HG03469 (cell line): ENCODE data around the gene RIBC2.
"Not testable (repeated sequence)": the region's sequence is repeated elsewhere in the genome, so short reads cannot be mapped to it uniquely, and the experiment has no call there.

Experiments
- ATAC-seq: cut with Tn5 transposase; IDR thresholded peaks from one replicate; pipeline ENCODE4 v1.9.1; 2021; ENCODE audit warnings: mild to moderate bottlenecking, moderate library complexity, moderate number of reproducible peaks; ENCODE audit not compliant: unreplicated experiment

The RIBC2 gene

DNA sequence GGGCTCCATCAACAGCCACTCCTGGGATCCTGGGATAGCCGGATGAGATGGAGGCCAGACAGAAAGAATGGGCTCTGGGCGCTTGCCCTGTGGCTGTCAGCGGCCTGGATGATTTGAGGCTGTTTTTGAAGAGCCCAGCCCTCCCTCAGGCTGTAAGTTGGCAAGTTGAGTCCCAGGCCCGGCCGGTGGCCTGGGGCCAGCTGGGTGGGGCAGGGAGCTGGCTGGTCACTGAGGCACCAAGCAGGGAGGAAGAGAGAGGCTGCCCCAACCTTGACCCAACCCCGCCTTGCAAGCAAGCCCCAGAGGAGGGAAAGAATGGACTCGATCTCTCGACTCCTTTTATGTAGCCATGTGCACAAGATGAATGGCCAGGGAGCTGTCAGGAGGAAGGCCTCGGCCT is 34.9 kb downstream of the RIBC2 start:
- no peak for ATAC-seq

DNA sequence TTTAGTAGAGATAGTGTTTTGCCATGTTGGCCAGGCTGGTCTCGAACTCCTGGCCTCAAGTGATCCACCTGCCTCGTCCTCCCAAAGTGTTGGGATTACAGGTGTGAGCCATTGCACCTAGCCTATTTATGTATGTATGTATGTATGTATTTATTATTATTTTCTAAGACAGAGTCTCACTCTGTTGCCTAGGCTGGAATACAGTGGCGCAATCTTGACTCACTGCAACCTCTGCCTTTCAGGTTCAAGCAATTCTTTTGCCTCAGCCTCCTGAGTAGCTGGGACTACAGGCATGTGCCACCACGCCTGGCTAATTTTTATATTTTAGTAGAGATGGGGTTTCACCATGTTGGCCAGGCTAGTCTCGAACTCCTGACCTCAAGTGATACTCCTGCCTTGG is 35.9 kb downstream of the RIBC2 start:
- not testable (repeated sequence) for ATAC-seq

DNA sequence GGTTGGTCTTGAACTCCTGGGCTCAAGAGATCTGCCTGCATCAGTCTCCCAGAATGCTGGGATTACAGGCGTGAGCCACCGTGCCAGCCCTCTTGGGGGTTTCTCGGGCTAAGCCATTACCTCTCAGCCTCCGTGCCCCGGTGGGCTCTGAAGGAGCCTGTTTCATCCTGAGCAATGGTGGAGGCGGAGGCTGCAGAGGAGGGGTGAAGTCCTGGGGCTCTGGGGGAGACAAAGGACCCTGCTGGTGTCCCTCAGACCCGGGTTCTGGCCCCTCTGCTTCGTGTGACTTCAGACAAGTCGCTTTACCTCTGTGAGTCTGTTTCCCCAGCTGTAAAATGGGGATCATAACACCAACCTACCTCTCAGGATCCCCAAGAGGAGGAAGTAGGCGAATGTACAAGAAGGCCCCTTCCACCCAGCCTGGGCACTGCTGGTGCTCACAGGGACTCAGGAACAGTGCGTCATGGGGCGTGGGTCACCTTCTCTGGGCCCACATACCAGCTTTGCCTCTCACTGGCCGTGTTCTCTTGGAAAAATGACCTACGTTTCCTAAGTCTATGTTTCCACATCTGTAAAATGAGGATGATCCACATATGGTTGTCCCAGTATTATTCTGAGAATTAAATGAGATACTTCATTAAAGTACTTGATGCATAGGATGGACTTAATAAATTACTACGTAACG is 36.8 kb downstream of the RIBC2 start:
- ATAC-seq: no peak

DNA sequence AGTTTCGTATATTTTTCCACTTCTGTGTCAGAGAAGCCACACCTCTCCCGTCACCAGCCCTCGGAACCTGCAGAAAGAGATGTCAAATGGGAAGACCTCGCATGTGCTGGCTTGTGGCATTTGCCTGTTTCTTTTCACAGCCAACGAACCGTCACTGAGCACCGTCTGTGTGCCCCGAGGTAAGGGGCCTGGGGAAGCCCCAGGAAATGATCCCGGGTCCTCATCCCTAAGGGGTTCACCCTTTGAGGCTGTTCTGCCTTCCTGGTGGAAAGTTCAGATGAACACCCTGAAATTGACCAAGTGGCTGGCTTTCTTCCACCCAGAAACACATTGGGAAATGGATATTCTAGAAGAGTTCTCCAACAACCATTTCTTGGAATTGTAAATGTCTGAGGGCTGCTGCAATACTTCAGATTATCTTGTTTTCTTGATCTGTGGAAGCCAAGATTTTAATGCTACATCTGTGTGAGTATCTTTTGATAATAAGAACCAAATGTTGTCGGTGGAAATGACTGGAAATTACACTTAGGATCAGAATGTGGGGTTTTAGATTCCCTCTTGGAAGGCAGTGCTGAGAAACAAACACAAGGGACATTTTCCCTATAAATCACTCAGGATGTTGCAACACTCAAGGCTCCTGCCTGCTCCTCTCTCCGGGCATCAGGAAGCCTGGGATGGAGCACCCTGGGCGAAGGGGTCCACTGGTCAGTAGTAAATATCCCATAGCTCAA is 37.6 kb downstream of the RIBC2 start:
- no peak for ATAC-seq

DNA sequence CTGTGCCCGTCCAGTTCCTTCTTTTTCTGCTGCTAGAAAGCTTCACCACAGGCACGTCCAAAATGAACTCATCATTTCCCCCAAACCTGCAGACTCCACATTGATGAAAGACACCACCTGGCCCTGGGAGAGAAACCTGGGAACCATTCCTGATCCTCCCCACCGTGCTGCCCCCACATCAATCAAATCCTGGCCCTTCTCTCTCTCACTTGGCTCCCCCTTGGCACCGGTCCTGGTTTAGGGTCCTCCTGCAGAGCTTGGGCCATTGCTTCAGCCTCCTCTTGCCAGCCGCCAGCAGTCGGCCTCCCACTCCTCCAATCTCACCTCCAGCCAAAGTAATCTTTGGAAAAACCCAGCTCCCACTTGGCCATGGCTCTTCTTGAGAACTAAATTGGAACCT is 38.5 kb downstream of the RIBC2 start:
- no peak for ATAC-seq

DNA sequence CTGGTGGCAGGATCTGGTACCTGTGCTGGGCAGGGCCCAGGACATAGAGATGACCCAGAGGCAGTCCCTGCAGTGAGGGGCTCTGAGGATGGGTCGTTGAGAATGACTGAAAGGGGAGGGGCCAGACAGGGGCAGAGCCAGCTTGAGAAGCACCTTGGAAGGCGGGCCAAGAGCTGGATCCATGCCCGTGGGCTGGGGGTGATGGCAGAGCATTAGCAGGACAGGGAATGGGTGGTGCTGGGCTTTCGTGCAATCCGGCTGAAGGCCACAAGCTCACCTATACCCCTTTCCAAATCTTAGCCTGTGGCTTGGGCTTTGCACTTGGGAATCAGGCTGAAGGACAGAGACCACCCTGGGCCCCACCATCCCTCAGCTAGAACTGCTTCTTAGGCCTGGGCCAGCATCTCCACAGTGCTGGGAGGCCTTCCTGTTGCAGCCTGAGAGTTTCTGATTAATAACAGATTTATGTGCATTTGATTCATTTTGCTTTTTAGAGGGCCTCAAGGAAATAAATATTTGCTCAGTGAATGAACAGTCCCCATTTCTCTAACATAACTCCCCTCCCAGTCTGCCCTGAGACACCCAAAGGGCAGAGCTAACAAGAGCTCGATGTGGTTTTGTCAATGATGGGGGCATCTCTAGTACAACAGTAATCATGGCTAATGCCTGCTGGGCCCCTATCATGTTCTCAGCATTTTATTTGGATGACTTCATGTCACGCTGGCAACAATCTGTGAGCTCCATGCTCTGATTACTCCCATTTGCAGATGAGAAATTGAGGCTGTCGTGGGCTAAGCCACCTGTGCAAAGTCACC is 39.3 kb downstream of the RIBC2 start:
- no peak for ATAC-seq

DNA sequence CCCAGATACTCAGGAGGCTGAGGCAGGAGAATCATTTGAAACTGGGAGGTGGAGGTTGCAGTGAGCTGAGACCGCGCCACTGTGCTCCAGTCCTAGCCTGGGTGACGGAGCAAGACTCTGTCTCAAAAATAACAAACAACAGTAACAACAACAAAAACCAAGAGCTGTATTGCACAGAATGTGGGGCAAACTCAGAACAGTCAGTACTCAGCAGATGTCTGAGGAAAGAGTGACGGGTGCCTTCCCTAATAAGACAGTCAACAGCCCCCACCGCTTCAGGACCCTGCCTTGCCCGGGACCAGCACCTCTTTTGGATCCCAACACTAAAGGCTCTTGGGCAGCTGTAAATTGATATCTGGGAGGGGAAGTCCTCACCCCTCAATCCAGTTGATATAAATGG is 40.3 kb downstream of the RIBC2 start:
- no peak for ATAC-seq

DNA sequence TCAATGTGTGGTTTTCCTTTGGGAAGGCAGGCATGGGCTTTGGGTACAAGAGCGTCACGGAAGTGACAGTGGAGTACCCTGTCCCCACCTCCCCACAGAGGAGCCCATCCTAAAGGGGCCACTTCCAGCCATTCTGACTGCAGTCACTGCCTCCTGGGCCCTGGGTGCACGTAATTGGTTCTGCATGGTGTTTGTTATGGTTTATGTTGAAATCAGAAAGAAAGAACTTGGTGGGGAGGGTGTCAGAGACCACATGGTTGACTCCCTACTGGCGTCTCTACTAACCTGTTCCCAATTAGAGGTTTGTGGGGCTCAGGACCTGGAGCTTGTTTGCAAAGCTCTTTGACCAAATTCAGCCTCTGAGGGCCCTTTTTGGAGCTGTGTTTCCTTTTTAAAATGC is 40.8 kb downstream of the RIBC2 start:
- ATAC-seq: no peak

DNA sequence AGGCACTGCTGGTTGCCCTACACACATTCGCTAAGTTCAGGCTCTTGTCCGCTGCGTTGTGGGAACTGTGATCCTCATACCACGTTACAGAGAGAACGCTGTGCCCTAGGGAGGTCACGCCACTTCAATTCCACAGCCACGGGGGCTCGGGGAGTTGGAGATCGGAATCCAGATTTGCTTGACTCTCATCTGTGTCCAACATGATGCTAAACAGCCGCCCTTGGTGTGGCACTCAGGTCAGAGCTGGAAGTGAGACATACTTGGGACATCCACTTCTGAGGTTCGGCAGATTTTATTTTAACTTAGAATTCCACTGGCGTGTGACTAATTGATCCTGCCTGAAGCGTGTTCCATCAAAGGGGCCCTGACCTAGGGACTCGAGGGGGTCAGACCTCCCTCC is 41.7 kb downstream of the RIBC2 start:
- ATAC-seq: no peak

DNA sequence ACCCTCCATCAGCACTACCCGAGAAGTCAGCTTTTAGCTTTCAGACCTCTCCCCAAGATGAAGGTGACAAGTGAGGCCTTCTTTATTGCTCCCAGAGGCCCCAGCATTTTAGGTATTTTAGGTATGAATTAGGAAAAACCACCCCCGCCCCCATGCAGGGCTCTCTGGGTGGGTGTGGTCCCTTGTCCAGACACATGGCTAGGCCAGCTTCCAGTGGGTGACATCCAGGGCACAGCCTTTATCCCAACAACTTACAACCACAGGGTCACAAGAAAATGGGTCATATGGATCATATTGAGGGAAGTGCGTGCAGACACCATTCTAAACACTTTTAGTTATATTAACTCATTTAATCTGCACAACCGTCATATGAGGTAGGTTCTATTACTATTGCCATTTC is 42.1 kb downstream of the RIBC2 start:
- ATAC-seq: no peak

DNA sequence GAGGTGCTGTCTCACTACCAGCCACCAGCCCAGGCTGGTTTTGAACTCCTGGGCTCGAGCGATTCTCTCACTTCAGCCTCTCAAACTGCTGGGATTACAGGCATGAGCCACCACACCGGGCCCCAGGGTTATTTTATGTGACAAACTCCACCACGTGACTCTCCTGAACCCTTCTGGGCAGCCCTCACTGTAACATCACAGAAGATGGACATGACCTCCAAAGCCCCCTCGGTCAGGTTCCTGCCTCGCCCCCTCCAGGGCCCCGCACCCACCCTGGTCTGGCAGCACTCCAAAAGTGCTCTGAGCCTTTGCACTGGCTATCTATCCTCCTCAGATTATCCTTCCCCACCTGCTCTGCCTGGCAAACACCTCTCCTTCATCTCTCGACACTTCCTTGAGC is 43.3 kb downstream of the RIBC2 start:
- ATAC-seq: no peak

DNA sequence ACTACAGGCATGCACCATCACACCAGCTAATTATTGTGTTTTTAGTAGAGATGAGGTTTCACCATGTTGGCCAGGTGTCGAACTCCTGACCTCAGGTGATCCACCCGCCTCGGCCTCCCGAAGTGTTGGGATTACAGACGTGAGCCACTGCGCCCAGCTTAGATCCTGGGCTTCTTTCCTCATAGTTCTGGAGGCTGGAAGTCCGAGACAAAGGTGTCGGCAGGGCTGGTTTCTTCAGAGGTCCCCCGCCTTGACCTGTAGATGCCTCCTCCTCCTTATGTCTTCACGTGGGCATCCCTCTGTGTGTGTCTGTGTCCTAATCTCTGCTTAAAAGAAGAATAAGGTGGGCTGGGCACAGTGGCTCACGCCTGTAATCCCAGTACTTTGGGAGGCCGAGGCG is 45.0 kb downstream of the RIBC2 start:
- no peak for ATAC-seq

DNA sequence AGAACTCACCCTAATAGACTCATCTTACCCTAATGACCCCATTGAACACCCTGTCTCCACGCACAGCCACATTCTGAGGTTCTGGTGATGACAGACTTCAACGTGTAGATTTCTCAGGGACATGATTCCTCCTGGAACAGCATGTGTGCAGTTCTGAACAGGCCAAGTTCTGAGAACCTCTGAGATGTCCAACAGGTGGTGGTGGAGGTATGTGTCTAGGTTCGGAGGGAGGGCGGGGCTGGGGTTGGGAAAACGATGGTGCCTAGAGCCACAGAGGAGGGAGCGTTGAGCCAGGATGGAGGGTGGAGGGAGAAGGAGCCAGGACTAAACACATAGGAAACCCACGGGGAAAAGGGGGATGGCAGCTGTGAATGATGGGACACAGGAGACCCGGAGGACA is 45.7 kb downstream of the RIBC2 start:
- no peak for ATAC-seq

DNA sequence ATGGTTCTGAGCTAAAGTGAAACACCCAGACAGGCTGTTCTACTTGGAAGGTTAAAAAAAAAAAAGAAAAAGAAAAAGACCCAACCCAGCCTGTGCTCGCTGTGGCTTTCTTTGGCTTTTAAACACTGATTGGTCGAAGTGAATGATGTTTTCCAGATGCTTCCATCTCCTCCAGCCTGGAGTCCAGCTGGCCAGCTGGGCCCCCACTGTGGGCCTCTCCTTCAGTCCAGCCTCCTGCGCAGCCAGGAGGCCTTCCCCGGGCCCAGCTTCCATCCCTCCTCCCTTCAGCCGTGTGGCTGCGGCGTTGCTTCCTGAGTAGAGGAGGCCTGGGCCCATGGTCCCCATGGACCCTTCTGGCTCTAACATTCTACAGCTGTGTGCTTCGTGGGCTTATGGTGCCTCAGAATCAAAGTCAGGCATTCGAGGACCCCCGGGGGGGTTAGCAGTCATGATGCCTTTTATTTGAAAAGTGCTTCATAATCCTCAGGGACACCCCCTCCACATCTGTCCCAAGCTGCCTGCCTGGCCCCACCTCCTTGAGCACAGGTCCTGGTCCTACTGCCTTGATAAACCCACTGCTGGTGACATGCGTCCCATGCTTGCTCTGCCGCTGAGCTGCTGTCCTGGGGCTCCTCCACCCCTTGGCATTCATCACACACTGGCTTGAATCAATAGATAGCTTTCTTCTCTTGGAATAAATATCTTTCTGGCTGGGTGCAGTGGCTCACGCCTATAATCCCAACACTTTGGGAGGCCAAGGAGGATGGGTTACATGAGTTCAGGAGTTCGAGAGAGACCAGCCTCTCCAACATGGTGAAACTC is 47.0 kb downstream of the RIBC2 start:
- ATAC-seq: no peak

DNA sequence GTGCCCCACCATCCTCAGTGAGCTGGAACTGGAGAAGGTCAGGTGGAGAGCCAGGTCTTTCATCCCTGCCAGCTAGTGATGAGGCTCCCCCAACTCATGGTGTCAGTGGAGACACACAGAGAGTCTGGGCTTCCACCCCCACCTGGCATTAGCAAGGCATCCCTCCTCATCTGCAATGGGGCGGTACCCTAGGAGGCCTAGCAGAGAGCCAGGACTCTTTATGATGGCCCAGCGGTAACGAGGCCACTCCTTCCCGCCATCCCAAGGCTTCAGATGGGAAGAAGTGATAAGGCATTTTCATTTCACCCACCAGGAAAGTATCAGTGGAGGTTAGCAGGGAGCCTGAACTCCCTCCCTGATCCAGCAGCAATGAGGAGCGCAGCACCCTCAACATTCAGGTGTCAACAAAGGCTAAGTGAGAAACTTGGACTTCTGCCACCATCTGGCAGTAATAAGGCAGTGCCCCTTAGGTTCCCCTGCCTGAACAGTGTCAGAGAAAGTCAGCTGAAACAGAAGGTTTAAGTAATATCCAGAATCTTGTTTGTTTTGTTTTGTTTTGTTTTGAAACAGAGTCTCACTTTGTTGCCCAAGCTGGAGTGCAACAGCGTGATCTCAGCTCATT is 48.7 kb downstream of the RIBC2 start:
- no peak for ATAC-seq

DNA sequence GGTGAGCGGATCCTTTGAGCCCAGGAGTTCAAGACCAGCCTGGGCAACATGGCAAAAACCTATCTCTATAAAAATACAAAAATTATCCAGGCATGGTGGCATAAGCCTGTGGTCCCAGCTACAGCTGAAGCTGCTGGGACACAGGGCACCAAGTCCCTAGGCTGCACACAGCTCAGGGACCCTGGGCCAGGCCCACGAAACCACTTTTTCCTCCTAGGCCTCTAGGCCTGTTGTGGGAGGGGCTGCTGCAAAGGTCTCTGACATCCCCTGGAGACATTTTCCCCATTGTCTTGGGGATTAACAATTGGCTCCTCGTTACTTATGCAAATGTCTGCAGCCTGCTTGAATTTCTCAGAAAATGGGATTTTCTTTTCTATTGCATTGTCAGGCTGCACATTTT is 50.2 kb downstream of the RIBC2 start:
- ATAC-seq: not testable (repeated sequence)

DNA sequence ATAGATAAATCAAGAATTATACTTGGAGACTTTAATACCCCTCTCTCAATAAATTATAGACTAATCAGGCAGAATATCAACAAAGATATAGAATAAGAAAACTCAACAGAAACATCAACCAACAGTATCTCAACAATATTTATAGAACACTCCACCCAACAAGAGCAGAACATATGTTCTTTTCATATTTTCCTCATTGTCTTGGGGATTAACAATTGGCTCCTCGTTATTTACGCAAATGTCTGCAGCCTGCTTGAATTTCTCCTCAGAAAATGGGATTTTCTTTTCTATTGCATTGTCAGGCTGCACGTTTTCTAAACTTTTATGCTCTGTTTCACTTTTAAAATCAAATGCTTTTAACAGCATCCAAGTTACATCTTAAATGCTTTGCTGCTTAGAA is 52.1 kb downstream of the RIBC2 start:
- ATAC-seq: no peak

DNA sequence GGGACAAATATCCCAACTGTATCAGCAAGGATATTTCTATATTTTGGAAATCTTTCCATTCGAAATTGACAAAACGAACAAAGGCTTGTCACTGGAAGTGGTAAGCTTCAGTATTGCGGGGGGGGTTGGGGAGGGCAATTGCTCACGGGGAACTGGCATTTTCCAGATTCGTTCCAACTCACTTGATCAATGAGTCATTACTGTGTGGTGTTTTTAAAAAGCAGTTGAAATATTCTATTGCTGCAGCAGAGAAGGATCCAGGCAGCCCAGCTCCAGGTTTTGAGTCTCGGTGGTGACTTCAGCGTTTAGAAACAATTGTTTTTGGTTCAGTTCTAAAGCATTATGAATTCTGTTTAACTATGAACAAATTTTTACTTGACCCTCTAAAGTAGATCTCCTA is 55.4 kb downstream of the RIBC2 start:
- no peak for ATAC-seq

DNA sequence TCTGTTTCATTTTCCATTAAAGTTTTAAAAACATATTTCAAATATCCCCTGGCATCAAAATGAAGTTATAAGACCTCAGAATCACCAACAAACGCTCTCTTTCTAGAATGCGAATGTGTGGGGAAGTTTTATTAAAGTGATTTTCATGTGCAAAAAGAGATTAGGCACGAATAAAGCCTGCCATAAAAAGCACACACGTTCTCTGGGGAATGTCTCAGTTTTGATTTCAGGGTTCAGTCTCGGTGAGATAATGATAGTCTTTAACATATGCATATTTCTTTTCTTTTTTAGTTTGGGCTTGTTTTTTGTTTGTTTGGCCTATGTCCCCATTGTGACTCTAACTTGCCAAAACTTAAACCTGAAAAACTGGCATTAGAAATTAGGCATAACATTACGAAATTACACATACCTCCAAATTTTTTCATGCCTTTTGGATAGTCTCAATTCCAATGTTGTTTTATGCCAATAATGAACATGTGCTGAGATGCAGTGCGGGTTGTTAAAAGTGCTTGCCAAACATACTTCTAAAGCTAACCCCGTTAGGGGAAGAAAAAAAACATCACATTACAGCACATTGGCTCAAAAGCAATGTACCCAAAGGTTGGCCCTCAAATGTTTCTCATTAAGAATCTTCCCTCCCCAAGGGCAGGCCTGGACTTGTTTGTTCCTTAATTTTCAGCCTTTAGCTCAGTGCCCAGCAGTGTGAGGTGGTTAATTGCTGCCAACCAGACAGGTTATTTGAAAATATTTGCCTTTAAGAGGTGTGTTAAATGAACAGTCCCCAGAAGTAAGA is 56.0 kb downstream of the RIBC2 start:
- ATAC-seq: no peak

DNA sequence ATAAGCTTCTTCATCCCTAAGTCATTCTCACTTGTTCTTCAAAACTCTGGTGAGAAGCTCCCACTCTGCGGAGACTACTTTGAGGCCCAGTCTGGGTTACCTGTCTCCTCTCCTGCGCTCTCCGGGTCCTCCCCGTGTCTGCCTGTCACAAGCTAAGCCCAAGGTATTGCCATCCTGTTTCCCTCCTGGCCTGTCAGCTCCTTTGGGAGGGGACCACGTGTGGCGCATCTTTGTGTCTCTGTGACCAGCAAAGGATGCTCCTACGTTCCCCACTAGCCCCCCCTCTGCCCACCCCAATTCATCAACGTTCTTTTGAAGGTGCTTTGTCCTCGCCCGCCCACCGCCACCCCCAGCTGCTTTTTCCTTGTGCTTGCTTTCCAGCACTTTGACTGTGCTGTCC is 57.4 kb downstream of the RIBC2 start:
- no peak for ATAC-seq
